Cardiac muscle cell (in vitro differentiated cells and primary cell): ENCODE measurements around the gene CD99L2. TPM values are rescaled to one million over a fixed set of nuclear protein-coding genes. Genes with fewer than 3 reads are reported as not detected.
A peak's percentile ranks its signal among the peaks of the same experiment; 100 is the strongest.

Experiments used
- DNase-seq, 2 donors: peaks; one replicate each; pipeline versions ENCODE4 v3.0.0 to v3.0.0-alpha.2; 2010 to 2017; ENCODE audit warnings: low read depth in 1 of 2, low spot score in 1 of 2
- H3K27ac ChIP-seq: fragments of 200-600 bp; sonication (generic); 2 replicates; pipeline ENCODE4 v1.5.1; 2016
- H3K27me3 ChIP-seq: fragments of 200-600 bp; sonication (generic); 2 replicates; pipeline ENCODE4 v1.6.0; 2016; ENCODE audit warnings: control low read depth
- H3K36me3 ChIP-seq: fragments of 200-600 bp; sonication (generic); 2 replicates; pipeline ENCODE4 v1.5.1; 2016; ENCODE audit warnings: control low read depth
- H3K4me1 ChIP-seq: fragments of 200-600 bp; sonication (generic); 2 replicates; pipeline ENCODE4 v1.8.1; 2017; ENCODE audit warnings: low read depth, mild to moderate bottlenecking, mixed run types
- H3K4me3 ChIP-seq: fragments of 200-600 bp; sonication (generic); 2 replicates; pipeline ENCODE4 v1.5.1; 2016; ENCODE audit warnings: mild to moderate bottlenecking
- H3K9me3 ChIP-seq: fragments of 200-600 bp; sonication (generic); 2 replicates; pipeline ENCODE4 v1.5.1; 2017; ENCODE audit warnings: low read depth, mild to moderate bottlenecking, control low read depth
- polyA plus RNA-seq: library from polyadenylated mRNA; unstranded; fragments of >200 nt; fragmentation: Nextera tagmentation; extraction: Ambion mirVana; gene quantifications from 2 replicates; pipeline ENCODE4 v1.2.1, GENCODE V29; 2016
- total RNA-seq: library from RNA; depleted of rRNA; stranded (reverse); fragments of >200 nt; gene quantifications from 2 replicates; pipeline ENCODE4 v1.2.3, GENCODE V29; 2016
- TF ChIP-seq, protein P1 (sequence below): IDR thresholded peaks from 2 replicates; pipeline ENCODE4 v1.5.1; 2012; ENCODE audit warnings: low read depth, mild to moderate bottlenecking, low read length

CD99L2 gene
- total and polyA plus RNA-seq, 2 experiments from 2014 or later, result 44.7 to 53.5 TPM

DNA sequence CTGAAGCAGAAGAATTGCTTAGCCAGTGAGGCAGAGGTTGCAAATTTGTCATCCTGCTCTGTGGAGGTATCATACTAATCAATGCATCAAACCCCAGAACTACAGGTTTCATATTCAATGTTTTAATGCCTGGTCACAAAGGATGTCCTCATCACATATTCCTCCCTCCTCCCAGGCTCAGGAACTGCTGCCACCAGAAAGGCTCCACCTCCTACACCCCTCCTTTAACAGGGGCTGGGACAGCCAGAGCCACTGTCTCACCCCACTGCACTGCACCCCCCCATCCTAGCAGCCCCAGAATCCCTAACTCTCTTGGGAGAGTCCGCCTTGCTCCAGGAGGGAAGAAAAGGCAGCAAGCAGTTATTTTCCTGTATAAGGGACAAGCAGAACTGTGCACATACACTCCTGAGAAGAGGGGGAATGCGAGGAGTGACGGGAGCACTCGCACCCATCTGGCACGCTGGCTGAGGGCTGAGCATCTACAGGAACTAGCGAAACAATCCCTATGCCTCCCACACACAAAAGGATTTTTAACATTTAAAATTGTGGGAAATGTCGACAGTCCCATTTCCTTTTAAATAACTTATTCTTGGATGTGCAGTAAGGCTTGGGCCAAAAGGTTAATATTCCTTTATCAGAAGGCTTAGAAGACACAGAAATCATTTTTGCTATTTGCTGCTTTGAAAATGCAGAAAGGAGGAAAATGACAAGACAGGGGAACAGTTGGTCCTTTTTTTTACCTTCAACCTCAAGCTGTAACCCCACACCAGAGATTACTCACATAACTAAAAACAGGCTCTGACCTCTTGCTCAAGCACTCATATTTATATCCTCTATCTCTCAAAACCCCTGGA, 27.8 kb downstream of the CD99L2 start:
- H3K27ac ChIP-seq, result no peak overlapping the region
- H3K4me3 ChIP-seq, result no peak overlapping the region
- no peaks in the 10 kb centered on the region for H3K9me3 ChIP-seq
- TF ChIP-seq, protein P1, sequence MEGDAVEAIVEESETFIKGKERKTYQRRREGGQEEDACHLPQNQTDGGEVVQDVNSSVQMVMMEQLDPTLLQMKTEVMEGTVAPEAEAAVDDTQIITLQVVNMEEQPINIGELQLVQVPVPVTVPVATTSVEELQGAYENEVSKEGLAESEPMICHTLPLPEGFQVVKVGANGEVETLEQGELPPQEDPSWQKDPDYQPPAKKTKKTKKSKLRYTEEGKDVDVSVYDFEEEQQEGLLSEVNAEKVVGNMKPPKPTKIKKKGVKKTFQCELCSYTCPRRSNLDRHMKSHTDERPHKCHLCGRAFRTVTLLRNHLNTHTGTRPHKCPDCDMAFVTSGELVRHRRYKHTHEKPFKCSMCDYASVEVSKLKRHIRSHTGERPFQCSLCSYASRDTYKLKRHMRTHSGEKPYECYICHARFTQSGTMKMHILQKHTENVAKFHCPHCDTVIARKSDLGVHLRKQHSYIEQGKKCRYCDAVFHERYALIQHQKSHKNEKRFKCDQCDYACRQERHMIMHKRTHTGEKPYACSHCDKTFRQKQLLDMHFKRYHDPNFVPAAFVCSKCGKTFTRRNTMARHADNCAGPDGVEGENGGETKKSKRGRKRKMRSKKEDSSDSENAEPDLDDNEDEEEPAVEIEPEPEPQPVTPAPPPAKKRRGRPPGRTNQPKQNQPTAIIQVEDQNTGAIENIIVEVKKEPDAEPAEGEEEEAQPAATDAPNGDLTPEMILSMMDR, result no peak
- H3K36me3 ChIP-seq, result no peaks in the 10 kb centered on the region
- H3K27me3 ChIP-seq, result no peaks in the 10 kb centered on the region
- H3K4me1 ChIP-seq, result no peaks in the 10 kb centered on the region
- peak in 1 of 2 donors; percentile 62 for DNase-seq

DNA sequence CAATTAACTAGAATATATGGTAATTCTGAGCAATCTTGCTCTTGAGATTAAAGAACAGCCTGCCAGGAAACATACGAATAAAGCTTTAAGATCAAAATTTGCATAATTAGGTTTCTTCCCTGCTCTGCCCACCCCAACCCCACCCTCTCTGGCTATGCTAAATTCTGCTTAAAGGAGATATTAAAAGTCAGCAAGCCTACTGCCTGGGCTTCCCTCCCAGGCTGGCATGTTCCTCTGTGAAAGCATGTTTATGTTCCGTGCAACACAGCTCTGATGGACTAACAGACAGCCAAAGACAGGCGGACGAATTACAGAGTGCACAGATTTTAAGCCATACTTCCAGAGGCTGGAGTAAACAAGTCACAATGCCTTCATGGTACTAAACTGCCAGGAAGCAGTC, 28.4 kb downstream of the CD99L2 start:
- TF ChIP-seq, protein P1, result no peak
- no peaks in the 10 kb centered on the region for H3K9me3 ChIP-seq
- no peak for DNase-seq
- H3K27ac ChIP-seq, result no peak overlapping the region
- no peaks in the 10 kb centered on the region for H3K36me3 ChIP-seq
- no peak overlapping the region for H3K4me3 ChIP-seq
- H3K4me1 ChIP-seq, result no peaks in the 10 kb centered on the region
- no peaks in the 10 kb centered on the region for H3K27me3 ChIP-seq

DNA sequence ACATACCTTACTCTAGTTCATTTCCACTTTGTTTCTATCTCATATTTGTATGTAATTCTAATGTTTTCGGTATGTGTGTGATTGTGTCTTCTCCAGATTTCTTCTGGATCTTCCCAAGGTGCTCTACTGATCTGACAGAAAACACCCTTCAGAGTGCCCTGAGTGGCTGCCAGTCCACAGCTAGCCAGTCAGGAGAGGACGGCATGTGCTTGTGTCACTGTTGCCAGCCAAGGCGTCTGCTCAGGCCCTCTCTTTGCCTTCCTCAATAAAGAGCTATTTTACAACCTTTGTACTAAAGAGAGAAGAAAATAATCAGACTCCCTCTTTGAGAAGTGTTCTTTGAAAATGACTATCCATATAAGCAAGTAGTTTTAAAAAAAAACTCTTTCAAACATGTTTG, 29.0 kb downstream of the CD99L2 start:
- H3K27ac ChIP-seq, result no peak overlapping the region
- H3K9me3 ChIP-seq, result no peaks in the 10 kb centered on the region
- no peak overlapping the region for H3K4me3 ChIP-seq
- no peaks in the 10 kb centered on the region for H3K4me1 ChIP-seq
- TF ChIP-seq, protein P1, result no peak
- H3K27me3 ChIP-seq, result no peaks in the 10 kb centered on the region
- DNase-seq, result no peak
- H3K36me3 ChIP-seq, result no peaks in the 10 kb centered on the region

DNA sequence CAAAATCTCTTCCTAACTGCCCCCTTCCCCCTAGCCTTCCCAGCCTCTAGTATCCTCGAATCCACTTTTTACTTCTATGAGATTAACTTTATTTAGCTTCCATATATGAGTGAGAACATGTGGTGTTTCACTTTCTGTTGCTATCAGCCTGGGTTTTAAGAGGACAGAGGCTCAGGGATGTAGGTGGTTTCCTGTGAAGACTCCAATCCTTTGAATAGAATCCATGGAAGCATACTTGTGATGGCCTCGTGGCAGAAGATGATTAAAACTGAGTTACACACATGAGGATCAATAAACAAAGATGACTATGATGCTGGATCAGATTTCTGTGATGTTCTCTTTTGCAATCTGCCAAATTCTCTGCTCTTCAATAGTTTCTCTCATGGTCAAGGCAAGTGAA, 29.8 kb downstream of the CD99L2 start:
- no peak for DNase-seq
- Histone ChIP-seq H3K27ac (no peak overlapping the region), H3K4me1 (no peaks in the 10 kb centered on the region), H3K36me3 (no peaks in the 10 kb centered on the region), H3K4me3 (no peak overlapping the region), H3K27me3 (no peaks in the 10 kb centered on the region), H3K9me3 (no peaks in the 10 kb centered on the region)
- TF ChIP-seq, protein P1, result no peak

DNA sequence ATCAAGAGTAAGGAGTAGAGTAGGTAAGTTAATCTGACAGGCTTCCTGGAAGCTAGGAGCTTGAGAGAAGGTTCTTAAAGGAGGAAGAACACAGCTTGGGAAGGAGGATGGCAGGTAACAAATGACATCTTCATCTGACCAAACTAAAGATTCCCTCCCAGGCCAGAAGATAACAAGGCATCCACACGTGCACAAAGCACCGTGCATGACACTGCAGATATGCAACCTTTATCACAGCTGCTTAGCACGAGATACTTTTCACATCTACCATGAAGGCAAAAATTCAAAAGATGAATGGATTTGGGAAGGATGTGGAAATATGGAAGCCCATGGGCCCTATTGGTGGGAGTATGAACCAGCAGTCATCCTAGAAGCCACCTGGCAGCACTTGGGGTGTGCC, 34.3 kb downstream of the CD99L2 start:
- TF ChIP-seq, protein P1, result no peak
- Histone ChIP-seq H3K36me3 (no peaks in the 10 kb centered on the region), H3K27ac (no peak overlapping the region), H3K4me3 (no peak overlapping the region), H3K9me3 (no peaks in the 10 kb centered on the region), H3K4me1 (no peaks in the 10 kb centered on the region), H3K27me3 (no peaks in the 10 kb centered on the region)
- DNase-seq, result no peak
